Activated CD4-positive, alpha-beta T cell treated with anti-CD3 and anti-CD28 coated beads, Interleukin-2, Interleukin-6, amounts not matched to agents 100 ng/mL and 50 ng/mL, durations not matched to agents 16 hours and 8 hours (primary cell): Measurements from ENCODE around the gene GSE1.

Experiments
- DNase-seq: peaks from one replicate; pipeline ENCODE4 v3.0.0-alpha.2; 2020

GSE1 gene

GRCh38 chr16:85710732-85711131 is 97.6 kb downstream of the GSE1 start:
- no peak for DNase-seq

- DNase-seq = no peak
Observed at GRCh38 chr16:85711982-85712587, 99.0 kb downstream of the GSE1 start.

- DNase-seq = no peak
Observed at GRCh38 chr16:85712801-85713200, 99.7 kb downstream of the GSE1 start.

- DNase-seq = no peak
Observed at GRCh38 chr16:85715169-85716021, 102.3 kb downstream of the GSE1 start.

- DNase-seq = no peak
Observed at GRCh38 chr16:85716022-85716679, 103.0 kb downstream of the GSE1 start.

GRCh38 chr16:85716680-85717038 is 103.5 kb downstream of the GSE1 start:
- DNase-seq = no peak

- peak; percentile 74 for DNase-seq
Observed at GRCh38 chr16:85717393-85718152, 104.5 kb downstream of the GSE1 start.

- DNase-seq = no peak
Observed at GRCh38 chr16:85718153-85718477, 105.0 kb downstream of the GSE1 start.

- peak; percentile 14 for DNase-seq
Observed at GRCh38 chr16:85718682-85719081, 105.6 kb downstream of the GSE1 start.

- DNase-seq = no peak
Observed at GRCh38 chr16:85719605-85720301, 106.6 kb downstream of the GSE1 start.

GRCh38 chr16:85720302-85720637 is 107.1 kb downstream of the GSE1 start:
- no peak for DNase-seq

GRCh38 chr16:85722128-85722893 is 109.2 kb downstream of the GSE1 start:
- no peak for DNase-seq

- no peak for DNase-seq
Observed at GRCh38 chr16:85724126-85724879, 111.2 kb downstream of the GSE1 start.

- DNase-seq = no peak
Observed at GRCh38 chr16:85724936-85725335, 111.8 kb downstream of the GSE1 start.
